Natural killer cell treated with Interleukin-12 subunit alpha and Interleukin-12 subunit beta and Interleukin-15 and Interleukin-18, amount 100 ng/mL, for 72 hours (primary cell): ENCODE measurements around the gene GPR68. TPM values are rescaled to one million over a fixed set of nuclear protein-coding genes. Genes with fewer than 3 reads are reported as not detected.
A peak's percentile ranks its signal among the peaks of the same experiment; 100 is the strongest.
"Not testable (repeated sequence)": the region's sequence is repeated elsewhere in the genome, so short reads cannot be mapped to it uniquely, and the experiment has no call there.

Experiments used
- ATAC-seq, 2 donors: fragments of 150-1000 bp; cut with Tn5 transposase in 1 of 2; sonication (Bioruptor Pico), chemical (Tn5 transposase) in 1 of 2; 2 replicates each; pipeline ENCODE4 v1.10.0; 2021
- DNase-seq: peaks from one replicate; pipeline ENCODE4 v3.0.0; 2022; ENCODE audit warnings: low spot score
- H3K27ac Mint-ChIP-seq, 2 donors: 1 replicate in 1 of 2; 2 replicates in 1 of 2; pipeline ENCODE4 v1.8.0; 2022; ENCODE audit warnings: mixed read lengths in 2 of 2, mild to moderate bottlenecking in 1 of 2, moderate library complexity in 1 of 2
- H3K27me3 Mint-ChIP-seq, 2 donors: 1 replicate in 1 of 2; 2 replicates in 1 of 2; pipeline ENCODE4 v1.8.0; 2022; ENCODE audit warnings: mixed read lengths in 2 of 2
- H3K36me3 Mint-ChIP-seq: one replicate; pipeline ENCODE4 v1.8.0; 2022; ENCODE audit warnings: mixed read lengths
- H3K4me1 Mint-ChIP-seq, 2 donors: 1 replicate in 1 of 2; 2 replicates in 1 of 2; pipeline ENCODE4 v1.8.0; 2022; ENCODE audit warnings: low read depth in 2 of 2, mixed read lengths in 2 of 2, mild to moderate bottlenecking in 1 of 2
- H3K4me3 Mint-ChIP-seq: one replicate; pipeline ENCODE4 v1.8.0; 2022; ENCODE audit warnings: mixed read lengths
- H3K9me3 Mint-ChIP-seq: 2 replicates; pipeline ENCODE4 v1.8.0; 2022; ENCODE audit warnings: mixed read lengths
- total RNA-seq, 2 donors: library from RNA; stranded (reverse); gene quantifications; one replicate each; pipeline ENCODE4 v1.2.3, GENCODE V29; 2022

The GPR68 gene
- total RNA-seq, 2 donors from 2014 or later, result 17.4 to 30.2 TPM

DNA sequence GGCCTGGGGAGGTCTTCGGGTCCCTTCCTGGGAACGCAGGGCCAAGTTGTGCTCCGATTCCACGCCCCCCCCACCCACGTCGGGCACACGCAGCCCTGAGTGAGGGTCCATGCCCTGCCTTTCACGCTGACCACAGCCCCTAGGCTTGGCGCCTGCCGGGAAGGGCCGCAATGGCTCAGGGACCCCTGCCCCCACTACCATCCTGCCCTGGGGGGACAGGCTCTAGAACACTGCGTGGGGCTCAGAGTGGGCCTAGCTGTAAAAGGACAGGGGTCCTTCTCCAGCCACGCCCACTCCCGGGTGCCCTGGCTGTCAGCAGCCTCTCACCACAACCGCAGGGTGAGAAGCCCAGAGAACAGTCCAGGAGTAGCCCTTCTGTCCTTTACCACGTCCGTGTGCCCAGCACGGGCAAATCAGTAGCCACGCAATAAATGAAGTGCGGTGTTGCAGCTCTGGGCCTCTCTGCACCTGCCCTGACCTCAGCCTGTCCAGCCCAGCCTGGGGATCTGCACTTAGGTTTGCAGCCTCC lies 9.4 kb upstream of the GPR68 start:
- H3K4me3 Mint-ChIP-seq, result peak overlapping the region; percentile 76
- no peaks in the 10 kb centered on the region for H3K36me3 Mint-ChIP-seq
- peaks cover 63 to 72% of the 10 kb centered on the region in 2 donors for H3K4me1 Mint-ChIP-seq
- peak overlapping the region; percentile 69 to 71 for H3K27ac Mint-ChIP-seq
- DNase-seq (no peak), ATAC-seq (peak; percentile 12 to 45)
- H3K9me3 Mint-ChIP-seq, result no peaks in the 10 kb centered on the region
- H3K27me3 Mint-ChIP-seq, result no peaks in the 10 kb centered on the region

DNA sequence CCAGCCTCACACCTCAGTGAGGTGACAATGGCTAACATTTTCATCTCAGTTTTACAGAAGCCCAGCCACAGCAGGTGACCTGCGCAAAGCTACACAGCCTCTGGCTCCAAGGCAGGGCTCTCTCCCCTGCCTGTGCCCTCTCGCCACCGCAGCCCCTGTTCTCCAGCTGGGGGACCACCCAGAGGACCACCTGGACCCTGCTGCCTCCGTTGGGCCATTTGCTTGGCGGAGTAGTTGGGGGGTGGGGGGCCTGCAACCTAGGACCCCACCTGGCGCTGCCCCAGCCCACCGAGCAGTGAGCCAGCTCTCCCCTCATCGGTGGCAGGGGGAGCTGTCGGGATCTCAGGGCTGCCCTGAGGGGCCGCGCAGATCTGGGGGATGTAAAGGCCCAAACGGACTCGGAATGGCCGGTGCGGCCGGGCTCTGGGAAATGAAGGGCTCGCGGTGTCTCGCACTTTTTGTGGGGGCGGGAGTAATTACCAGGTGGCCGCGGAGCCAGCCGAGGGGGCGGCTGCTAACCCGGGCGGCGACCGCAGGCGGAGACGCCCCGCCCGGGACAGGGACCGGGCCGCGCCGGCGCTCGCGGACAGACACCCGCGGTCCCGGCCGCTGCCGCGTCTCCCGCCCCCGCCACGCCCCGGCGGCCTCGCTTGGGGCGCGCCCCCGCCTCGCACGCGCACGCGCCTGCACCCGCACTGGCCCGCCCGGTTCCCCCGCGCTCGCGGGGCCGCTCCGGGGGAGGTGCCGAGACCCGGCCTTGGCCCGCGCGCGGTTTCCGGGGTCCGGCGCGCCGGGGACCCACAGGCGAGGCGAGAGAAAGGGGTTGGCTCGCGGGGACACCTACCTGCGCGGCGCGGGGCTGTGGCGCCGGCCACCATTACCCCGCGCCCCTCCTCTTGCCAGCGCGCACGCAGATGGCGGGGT lies 8.6 kb upstream of the GPR68 start:
- Mint-ChIP-seq H3K27me3 (no peaks in the 10 kb centered on the region), H3K4me3 (peak overlapping the region; percentile 76), H3K4me1 (peaks cover 64 to 73% of the 10 kb centered on the region in 2 donors), H3K36me3 (no peaks in the 10 kb centered on the region), H3K9me3 (no peaks in the 10 kb centered on the region), H3K27ac (peak overlapping the region in 1 of 2 donors; percentile 85)
- ATAC-seq (peak; percentile 59 to 80), DNase-seq (peak; percentile 72)

DNA sequence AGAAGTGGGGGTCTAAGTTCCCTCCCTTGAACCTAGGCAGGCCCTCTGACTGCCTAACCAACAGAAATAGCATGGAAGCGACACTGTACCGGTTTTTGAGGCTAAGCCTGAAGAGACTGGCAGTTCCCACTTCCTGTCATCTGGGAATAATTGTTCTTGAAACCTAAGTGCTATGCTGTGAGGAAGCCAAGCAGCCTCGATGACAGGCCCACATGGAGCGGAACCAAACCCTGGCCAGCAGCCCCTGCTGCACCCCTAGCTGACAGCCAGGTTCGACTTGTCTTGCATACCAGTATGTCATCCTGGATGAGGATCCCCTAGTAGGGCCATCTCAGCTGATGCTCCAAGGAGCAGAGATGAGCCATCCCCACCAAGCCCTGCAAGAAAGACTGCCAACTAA lies 6.4 kb upstream of the GPR68 start:
- H3K4me3 Mint-ChIP-seq, result peak overlapping the region; percentile 87

DNA sequence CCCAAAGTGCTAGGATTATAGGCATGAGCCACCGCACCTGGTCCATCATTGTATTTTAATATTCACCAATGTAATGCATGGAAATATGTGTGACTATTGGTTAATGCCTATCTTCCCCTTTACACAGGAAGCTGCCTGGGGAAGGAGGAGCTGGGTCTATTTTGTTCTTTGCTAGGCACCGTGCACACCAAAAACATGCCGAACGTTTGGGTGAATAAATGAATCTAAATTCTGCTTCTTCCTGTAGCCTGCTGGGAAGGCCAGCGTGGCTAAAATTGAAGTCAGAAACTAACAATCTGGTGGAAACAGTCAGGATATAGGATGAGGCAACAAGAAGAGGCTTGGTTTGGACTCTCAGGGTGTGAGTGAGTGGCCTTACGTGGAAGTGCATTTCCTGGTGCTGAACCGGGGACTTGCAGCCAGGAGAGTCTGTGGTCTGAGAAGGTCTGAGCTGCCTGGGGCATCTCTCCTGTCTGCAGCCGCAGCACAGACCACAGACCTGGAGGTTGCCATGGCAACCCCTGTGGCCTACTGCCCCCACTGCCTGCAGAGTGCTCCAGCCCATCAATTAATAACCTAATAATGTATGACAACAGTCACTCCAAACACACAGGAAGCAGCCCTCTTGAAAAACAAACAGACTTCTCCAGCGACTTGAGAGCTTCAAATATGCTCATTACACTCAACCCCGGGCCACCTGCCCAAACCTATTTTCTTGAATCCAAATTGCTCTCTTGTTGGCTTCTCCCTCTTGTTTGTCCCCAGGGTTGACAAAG lies 5.5 kb upstream of the GPR68 start:
- peaks cover 68 to 71% of the 10 kb centered on the region in 2 donors for H3K4me1 Mint-ChIP-seq
- peak overlapping the region; percentile 87 for H3K4me3 Mint-ChIP-seq
- H3K9me3 Mint-ChIP-seq, result peaks cover 4% of the 10 kb centered on the region
- peak overlapping the region; percentile 75 to 85 for H3K27ac Mint-ChIP-seq
- no peaks in the 10 kb centered on the region for H3K27me3 Mint-ChIP-seq
- H3K36me3 Mint-ChIP-seq, result peaks cover 7% of the 10 kb centered on the region
- peak; percentile 69 to 74 for ATAC-seq
- peak; percentile 80 for DNase-seq

More for the DNA sequence above, 6.4 kb upstream of the GPR68 start:
- no peak for ATAC-seq
- Mint-ChIP-seq H3K9me3 (peaks cover 4% of the 10 kb centered on the region), H3K27ac (peak overlapping the region; percentile 75 to 85), H3K36me3 (peaks cover 7% of the 10 kb centered on the region), H3K4me1 (peaks cover 69 to 73% of the 10 kb centered on the region in 2 donors), H3K27me3 (no peaks in the 10 kb centered on the region)
- DNase-seq, result no peak

DNA sequence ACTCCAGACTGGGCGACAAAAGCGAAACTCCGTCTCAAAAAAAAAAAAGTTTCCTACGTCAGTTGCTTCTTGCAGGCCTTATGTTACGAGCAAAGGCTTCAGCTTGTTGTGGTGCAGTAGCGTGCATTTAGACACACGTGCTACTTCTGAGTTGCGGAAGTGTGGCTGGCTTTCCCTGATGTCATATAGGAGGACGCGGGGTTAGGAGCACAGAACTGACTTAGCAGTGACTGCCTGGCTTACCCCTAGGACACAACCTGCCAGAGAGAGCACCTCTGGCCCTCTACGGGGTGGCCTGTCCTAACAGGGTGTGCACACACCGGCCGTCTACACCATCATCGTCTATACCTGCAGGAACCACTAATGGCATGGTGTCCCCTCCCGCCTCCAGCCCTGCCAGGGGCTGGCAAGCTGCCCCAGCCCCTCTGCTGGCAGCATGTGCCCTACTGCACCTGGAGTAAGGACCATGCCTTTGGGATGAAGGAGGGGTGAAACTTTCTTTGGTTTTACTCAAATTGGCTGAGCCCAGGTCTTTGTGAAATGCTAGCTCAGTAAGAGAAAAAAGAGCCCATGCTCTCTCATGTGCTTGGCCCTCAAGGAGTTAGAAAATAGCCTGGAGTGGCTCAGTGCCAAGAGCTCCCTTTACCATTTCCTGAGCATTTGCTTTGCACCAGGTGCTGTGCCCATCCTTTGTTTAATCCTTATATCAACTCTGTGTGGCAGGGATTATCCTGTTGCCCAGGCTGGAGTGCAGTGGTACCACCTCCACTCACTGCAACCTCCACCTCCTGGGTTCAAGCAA lies 1.7 kb upstream of the GPR68 start:
- Mint-ChIP-seq H3K9me3 (peaks cover 8% of the 10 kb centered on the region), H3K27me3 (no peaks in the 10 kb centered on the region), H3K4me3 (peak overlapping the region; percentile 90), H3K36me3 (peaks cover 14% of the 10 kb centered on the region), H3K27ac (peak overlapping the region; percentile 85 to 93), H3K4me1 (peaks cover 80 to 85% of the 10 kb centered on the region in 2 donors)
- DNase-seq, result no peak
- ATAC-seq, result peak in 1 of 2 donors; percentile 54

DNA sequence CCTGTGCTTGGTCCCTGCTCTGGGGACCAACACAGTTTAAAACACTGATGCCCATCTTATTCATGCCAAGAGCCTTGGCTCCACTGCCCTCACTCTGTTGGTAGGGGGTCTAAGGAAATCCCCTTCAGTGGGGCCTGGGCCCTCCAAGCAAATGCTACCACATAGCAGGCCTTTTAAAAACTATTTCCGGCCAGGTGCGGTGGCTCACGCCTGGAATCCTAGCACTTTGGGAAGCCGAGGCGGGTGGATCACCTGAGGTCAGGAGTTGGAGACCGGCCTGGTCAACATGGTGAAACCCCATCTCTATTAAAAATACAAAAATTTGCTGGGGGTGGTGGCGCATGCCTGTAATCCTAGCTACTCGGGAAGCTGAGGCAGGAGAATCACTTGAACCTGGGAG lies 1.1 kb upstream of the GPR68 start:
- peaks cover 77 to 84% of the 10 kb centered on the region in 2 donors for H3K4me1 Mint-ChIP-seq
- ATAC-seq, H3K27me3 Mint-ChIP-seq, DNase-seq, H3K9me3 Mint-ChIP-seq: not testable (repeated sequence)
- peaks cover 15% of the 10 kb centered on the region for H3K36me3 Mint-ChIP-seq
- peak overlapping the region; percentile 85 to 87 for H3K27ac Mint-ChIP-seq
- peak overlapping the region; percentile 90 for H3K4me3 Mint-ChIP-seq

DNA sequence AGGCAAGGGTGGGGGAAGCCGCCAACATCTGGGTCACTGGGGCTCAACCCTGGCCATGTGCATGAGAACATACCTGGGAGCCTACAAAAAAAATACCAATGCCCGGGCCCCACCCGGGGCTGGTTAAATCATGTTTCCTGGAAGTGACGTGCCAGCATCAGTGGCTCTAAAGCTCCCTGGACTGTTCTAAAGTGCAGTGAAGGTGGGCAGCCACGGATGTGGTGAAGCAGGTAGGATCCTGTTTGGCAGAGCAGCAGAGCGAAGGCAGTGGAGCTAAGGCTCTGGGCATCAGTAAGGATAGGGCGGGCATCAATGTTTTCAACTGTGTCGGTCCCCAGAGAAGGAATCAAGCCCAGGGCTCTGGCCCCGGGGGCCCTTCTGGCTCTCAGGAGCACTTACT lies 525 bp upstream of the GPR68 start:
- peak in 1 of 2 donors; percentile 41 for ATAC-seq
- peaks cover 15% of the 10 kb centered on the region for H3K36me3 Mint-ChIP-seq

DNA sequence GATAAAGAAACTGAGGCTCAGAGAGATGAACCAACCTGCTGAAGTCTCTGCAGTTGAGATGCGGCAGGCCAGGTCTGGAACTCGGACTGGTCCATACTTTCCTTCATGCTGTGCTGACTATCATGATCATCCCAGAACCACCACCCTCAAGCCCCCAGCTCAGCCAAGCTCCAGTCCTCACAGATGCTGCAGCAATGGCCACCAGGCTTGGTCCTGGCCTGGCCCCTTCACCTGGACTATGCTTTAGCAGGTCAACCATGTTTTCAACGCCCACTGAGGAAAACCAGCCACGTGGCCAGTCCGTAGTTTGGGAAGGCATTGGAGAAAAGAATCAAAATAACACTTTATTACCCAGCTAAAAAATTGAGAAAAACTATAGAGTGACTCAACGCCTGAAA lies 1.4 kb downstream of the GPR68 start:
- Mint-ChIP-seq H3K4me3 (peak overlapping the region; percentile 90), H3K9me3 (peaks cover 8% of the 10 kb centered on the region)
- no peak for ATAC-seq

More for the DNA sequence above, 525 bp upstream of the GPR68 start:
- H3K27me3 Mint-ChIP-seq, result no peaks in the 10 kb centered on the region
- peak overlapping the region; percentile 85 to 87 for H3K27ac Mint-ChIP-seq
- peak overlapping the region; percentile 90 for H3K4me3 Mint-ChIP-seq
- DNase-seq, result no peak
- H3K4me1 Mint-ChIP-seq, result peaks cover 74 to 83% of the 10 kb centered on the region in 2 donors
- peaks cover 8% of the 10 kb centered on the region for H3K9me3 Mint-ChIP-seq

DNA sequence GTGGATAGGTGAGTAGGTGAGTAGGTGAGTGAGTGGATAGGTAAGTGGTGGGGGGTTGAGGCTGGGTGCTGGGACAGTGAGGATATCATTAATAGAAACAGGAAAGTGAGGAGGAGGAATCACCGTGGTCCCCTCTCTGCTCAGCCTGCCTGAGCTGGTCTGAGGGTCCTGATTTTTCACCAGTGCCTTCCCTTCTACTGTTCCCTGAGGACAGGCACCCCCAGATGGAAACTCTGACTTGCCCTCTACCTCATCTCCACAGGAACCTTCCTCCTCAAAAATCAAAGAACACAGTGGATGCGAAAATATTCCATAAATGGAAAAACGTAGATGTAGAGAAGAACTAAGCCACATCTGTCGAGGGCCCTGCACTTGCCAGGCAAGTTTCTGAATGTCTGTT lies 1.9 kb downstream of the GPR68 start:
- Mint-ChIP-seq H3K36me3 (peaks cover 31% of the 10 kb centered on the region), H3K27me3 (no peaks in the 10 kb centered on the region), H3K27ac (peak overlapping the region; percentile 85 to 87), H3K4me3 (peak overlapping the region; percentile 90), H3K9me3 (peaks cover 8% of the 10 kb centered on the region), H3K4me1 (peaks cover 73 to 87% of the 10 kb centered on the region in 2 donors)
- no peak for ATAC-seq
- DNase-seq, result no peak

More for the DNA sequence above, 1.4 kb downstream of the GPR68 start:
- peaks cover 28% of the 10 kb centered on the region for H3K36me3 Mint-ChIP-seq
- H3K4me1 Mint-ChIP-seq, result peaks cover 74 to 87% of the 10 kb centered on the region in 2 donors
- no peak for DNase-seq
- no peaks in the 10 kb centered on the region for H3K27me3 Mint-ChIP-seq
- H3K27ac Mint-ChIP-seq, result peak overlapping the region; percentile 85 to 87

DNA sequence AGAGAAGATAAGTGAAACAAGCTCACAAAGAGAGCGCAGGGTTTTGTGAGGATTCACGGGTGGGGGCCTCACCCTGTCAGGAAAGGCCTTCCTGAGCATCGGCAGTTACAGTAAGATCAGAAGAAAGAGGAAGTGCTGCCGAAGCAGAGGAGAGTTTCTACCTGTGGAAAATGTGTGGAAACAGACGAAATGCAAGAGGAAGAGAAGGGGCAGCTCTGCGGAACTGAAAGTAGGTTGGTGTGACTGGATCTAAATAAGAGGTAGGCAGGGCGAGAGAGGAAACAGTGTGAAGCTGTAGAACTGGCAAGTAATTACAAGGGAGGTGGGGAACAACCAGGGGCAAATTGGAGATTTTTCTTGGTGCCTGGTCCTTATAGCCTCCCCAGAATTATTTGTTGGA lies 2.6 kb downstream of the GPR68 start:
- H3K4me1 Mint-ChIP-seq, result peaks cover 72 to 81% of the 10 kb centered on the region in 2 donors
- ATAC-seq (peak; percentile 18 to 21), DNase-seq (no peak)
- peak overlapping the region; percentile 85 to 87 for H3K27ac Mint-ChIP-seq
- H3K9me3 Mint-ChIP-seq, result peaks cover 4% of the 10 kb centered on the region
- peak overlapping the region; percentile 90 for H3K4me3 Mint-ChIP-seq
- peaks cover 25% of the 10 kb centered on the region for H3K36me3 Mint-ChIP-seq
- H3K27me3 Mint-ChIP-seq, result no peaks in the 10 kb centered on the region

DNA sequence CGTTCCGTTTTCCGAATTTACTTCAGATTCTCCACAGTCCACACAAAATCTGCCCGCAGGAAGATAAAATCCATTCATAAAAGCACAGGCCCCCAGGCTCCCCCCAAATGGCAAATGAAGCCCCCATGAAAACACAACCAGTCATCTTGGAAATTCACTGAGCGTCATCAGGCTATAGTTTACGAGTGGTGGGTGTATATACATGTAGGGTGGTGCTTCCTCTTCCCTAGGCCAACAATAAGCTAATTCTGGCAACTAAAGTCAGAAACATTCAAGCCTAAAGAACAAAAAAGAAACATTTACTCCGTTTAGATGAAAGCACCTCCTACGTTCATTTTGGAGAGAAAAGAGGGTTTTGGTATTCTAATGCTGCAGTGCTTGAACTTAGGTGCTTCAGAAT lies 5.8 kb downstream of the GPR68 start:
- Mint-ChIP-seq H3K27ac (peak overlapping the region; percentile 85 to 87), H3K27me3 (no peaks in the 10 kb centered on the region), H3K9me3 (peaks cover 4% of the 10 kb centered on the region), H3K36me3 (peaks cover 29% of the 10 kb centered on the region), H3K4me1 (peaks cover 64 to 71% of the 10 kb centered on the region in 2 donors), H3K4me3 (peak overlapping the region; percentile 90)
- DNase-seq (no peak), ATAC-seq (no peak)

DNA sequence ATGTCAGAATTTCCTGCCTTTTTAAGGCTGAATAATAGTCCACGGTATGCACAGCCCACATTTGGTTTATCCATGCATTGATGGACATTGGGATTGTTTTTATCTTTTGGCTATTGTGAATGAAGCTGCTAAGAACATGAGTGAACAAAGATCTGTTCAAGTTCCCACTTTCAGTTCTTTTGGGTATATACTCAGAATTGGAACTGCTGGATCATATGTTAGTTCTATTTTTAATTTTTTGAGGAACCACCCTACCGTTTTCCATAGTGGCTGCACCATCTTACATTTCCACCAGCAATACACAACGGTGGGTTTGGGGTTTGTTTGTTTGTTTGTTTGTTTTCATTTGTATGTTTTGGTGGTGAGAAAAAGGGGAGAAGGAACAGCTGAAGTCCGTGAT lies 6.4 kb downstream of the GPR68 start:
- ATAC-seq (no peak), DNase-seq (no peak)
- Mint-ChIP-seq H3K9me3 (peaks cover 4% of the 10 kb centered on the region), H3K27me3 (no peaks in the 10 kb centered on the region), H3K4me3 (no peak overlapping the region), H3K27ac (peak overlapping the region; percentile 85 to 87), H3K36me3 (peaks cover 29% of the 10 kb centered on the region), H3K4me1 (peaks cover 59 to 65% of the 10 kb centered on the region in 2 donors)

DNA sequence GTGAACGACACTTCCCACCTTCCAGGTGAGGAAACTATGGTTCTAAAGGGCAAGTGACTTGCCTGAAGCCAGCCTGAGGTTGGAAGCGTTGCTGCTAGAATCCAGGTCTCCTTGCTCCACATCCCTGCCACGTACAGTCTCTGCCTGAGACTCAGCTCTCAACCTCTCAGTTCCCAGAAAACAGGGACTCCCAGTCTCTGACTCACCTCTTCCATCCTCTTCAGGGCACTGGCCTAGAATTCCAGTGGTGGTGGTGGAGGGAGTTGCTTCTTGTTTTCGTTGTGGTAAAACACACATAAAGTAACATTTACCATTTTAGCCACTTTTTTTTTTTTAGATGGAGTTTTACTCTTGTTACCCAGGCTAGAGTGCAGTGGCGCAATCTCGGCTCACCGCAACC lies 7.3 kb downstream of the GPR68 start:
- Mint-ChIP-seq H3K27ac (peak overlapping the region; percentile 85 to 87), H3K9me3 (peaks cover 4% of the 10 kb centered on the region), H3K36me3 (peaks cover 29% of the 10 kb centered on the region), H3K4me3 (no peak overlapping the region), H3K4me1 (peaks cover 55 to 62% of the 10 kb centered on the region in 2 donors), H3K27me3 (no peaks in the 10 kb centered on the region)
- DNase-seq (no peak), ATAC-seq (no peak)
